Right lobe of liver (tissue), 4 donors: ENCODE data around the gene ING3.

Experiments
- CTCF ChIP-seq, 4 donors: fragments of 200-600 bp in 3 of 4; fragments of 450-650 bp in 1 of 4; IDR thresholded peaks; one replicate each; pipeline versions ENCODE4 v1.5.1 to v1.8.0; 2016 to 2022; ENCODE audit warnings: antibody characterized with exemption in 4 of 4, mild to moderate bottlenecking in 2 of 4
- POLR2A ChIP-seq: fragments of 450-650 bp; IDR thresholded peaks from one replicate; pipeline ENCODE4 v1.6.1; 2017; ENCODE audit warnings: antibody characterized with exemption, mild to moderate bottlenecking
- donor health status: DM: no; HTN: no; CAD: no.
- donor health status: DM: no; HTN: no; CAD: no.
- donor health status: DM: no; HTN: yes; CAD: no.

- TF ChIP-seq CTCF (IDR thresholded peaks at IDR 0.05) (no peak), POLR2A (no peak)
Observed at GRCh38 chr7:121015560-121015959, 65.0 kb downstream of the ING3 start.
